T47D (cell line): Measurements from ENCODE around the gene GRPEL1.

ENCODE experiments used
- DNase-seq, 2 experiments: peaks; one replicate each; pipeline versions ENCODE4 v3.0.0 to v3.0.0-alpha.2; 2011 to 2012; ENCODE audit warnings: low read depth in 1 of 2, low spot score in 1 of 2
- JUND ChIP-seq: IDR thresholded peaks from 2 replicates; pipeline ENCODE4 v1.6.1; 2012; ENCODE audit warnings: low read depth
- in situ Hi-C: cut with HindIII; loops from 2 replicates; pipeline ENCODE4 v1.10.0; 2016; ENCODE audit warnings: low sequenced_read_pairs, low pct_unique_long_range_greater_than_20kb

The GRPEL1 gene

GRCh38 chr4:7018281-7018680, 49.6 kb downstream of the GRPEL1 start:
- no peak for TF ChIP-seq JUND
- in situ Hi-C loops: no loop called here
- no peak for DNase-seq

GRCh38 chr4:7017446-7018048, 50.3 kb downstream of the GRPEL1 start:
- in situ Hi-C loops: no loop called here
- DNase-seq: no peak

GRCh38 chr4:7016512-7016911, 51.4 kb downstream of the GRPEL1 start:
- in situ Hi-C loops: no loop called here
- no peak for DNase-seq
- TF ChIP-seq JUND: no peak

More at GRCh38 chr4:7017446-7018048, 50.3 kb downstream of the GRPEL1 start:
- TF ChIP-seq JUND: no peak

GRCh38 chr4:7016086-7016485, 51.8 kb downstream of the GRPEL1 start:
- in situ Hi-C loops: no loop called here
- DNase-seq: no peak
- TF ChIP-seq JUND: no peak

GRCh38 chr4:7015383-7016035, 52.4 kb downstream of the GRPEL1 start:
- in situ Hi-C loops: no loop called here
- no peak for DNase-seq
- TF ChIP-seq JUND: no peak

- DNase-seq: no peak
- in situ Hi-C loops: no loop called here
- TF ChIP-seq JUND: no peak
These were observed 53.0 kb downstream of the GRPEL1 start for GRCh38 chr4:7014815-7015214.

- DNase-seq: no peak
- TF ChIP-seq JUND: no peak
- in situ Hi-C loops: no loop called here
These were observed 54.7 kb downstream of the GRPEL1 start for GRCh38 chr4:7013175-7013574.

- no peak for DNase-seq
- TF ChIP-seq JUND: no peak
- in situ Hi-C loops: no loop called here
These were observed 58.3 kb downstream of the GRPEL1 start for GRCh38 chr4:7009564-7009963.
